ENCODE data around the gene DENND4B. TPM values are rescaled to one million over a fixed set of nuclear protein-coding genes. Genes with fewer than 3 reads are reported as not detected.

Gene DENND4B
- total RNA-seq, 6 experiments from 2014 or later = 20.5 to 26.6 (median 23.4) TPM

- TF ChIP-seq CTCF (IDR thresholded peaks at IDR 0.05) = peak; percentile 38; the same call in 1 of the 2 replicates
- Mint-ChIP-seq H3K27ac (peak overlapping the region; percentile 59), H3K4me1 (ENCODE audit: low read depth) (peaks cover 37% of the 10 kb centered on the region), H3K9me3 (no peaks in the 10 kb centered on the region), H3K27me3 (ENCODE audit: insufficient read depth) (no peaks in the 10 kb centered on the region; the same call in 1 of the 2 replicates), H3K4me3 (peak overlapping the region; percentile 86), H3K36me3 (ENCODE audit: low read depth) (no peaks in the 10 kb centered on the region)
- DNase-seq = no peak
Observed at GRCh38 chr1:153922076-153922971, 24.2 kb downstream of the DENND4B start.

- no peak for TF ChIP-seq CTCF (IDR thresholded peaks at IDR 0.05)
- Mint-ChIP-seq H3K27ac (peak overlapping the region; percentile 59), H3K4me3 (peak overlapping the region; percentile 86), H3K27me3 (ENCODE audit: insufficient read depth) (no peaks in the 10 kb centered on the region; the same call in 1 of the 2 replicates), H3K9me3 (no peaks in the 10 kb centered on the region), H3K36me3 (ENCODE audit: low read depth) (no peaks in the 10 kb centered on the region), H3K4me1 (ENCODE audit: low read depth) (peaks cover 37% of the 10 kb centered on the region)
- DNase-seq = no peak
Observed at GRCh38 chr1:153921803-153922075, 24.8 kb downstream of the DENND4B start.

- Mint-ChIP-seq H3K36me3 (ENCODE audit: low read depth) (no peaks in the 10 kb centered on the region), H3K9me3 (no peaks in the 10 kb centered on the region), H3K4me3 (peak overlapping the region; percentile 86), H3K27ac (peak overlapping the region; percentile 59), H3K27me3 (ENCODE audit: insufficient read depth) (no peaks in the 10 kb centered on the region; the same call in 1 of the 2 replicates), H3K4me1 (ENCODE audit: low read depth) (peaks cover 37% of the 10 kb centered on the region)
- DNase-seq = no peak
- no peak for TF ChIP-seq CTCF (IDR thresholded peaks at IDR 0.05)
Observed at GRCh38 chr1:153921080-153921802, 25.3 kb downstream of the DENND4B start.

- Mint-ChIP-seq H3K36me3 (ENCODE audit: low read depth) (no peaks in the 10 kb centered on the region), H3K27me3 (ENCODE audit: insufficient read depth) (no peaks in the 10 kb centered on the region; the same call in 1 of the 2 replicates)
Observed at GRCh38 chr1:153919876-153920852, 26.4 kb downstream of the DENND4B start.

More at GRCh38 chr1:153919876-153920852, 26.4 kb downstream of the DENND4B start:
- peak overlapping the region; percentile 3 for H3K27ac Mint-ChIP-seq
- peaks cover 37% of the 10 kb centered on the region for H3K4me1 Mint-ChIP-seq (ENCODE audit: low read depth)
- DNase-seq = peak; percentile 36
- peak; percentile 46 for TF ChIP-seq CTCF (IDR thresholded peaks at IDR 0.05)
- peak overlapping the region; percentile 86 for H3K4me3 Mint-ChIP-seq
- H3K9me3 Mint-ChIP-seq = no peaks in the 10 kb centered on the region
